ENCODE data around the gene WNT8B. TPM values are rescaled to one million over a fixed set of nuclear protein-coding genes. Genes with fewer than 3 reads are reported as not detected.
A peak's percentile ranks its signal among the peaks of the same experiment; 100 is the strongest.

Gene WNT8B
- total RNA-seq, 1 donor from 2014 or later, result not detected

DNA sequence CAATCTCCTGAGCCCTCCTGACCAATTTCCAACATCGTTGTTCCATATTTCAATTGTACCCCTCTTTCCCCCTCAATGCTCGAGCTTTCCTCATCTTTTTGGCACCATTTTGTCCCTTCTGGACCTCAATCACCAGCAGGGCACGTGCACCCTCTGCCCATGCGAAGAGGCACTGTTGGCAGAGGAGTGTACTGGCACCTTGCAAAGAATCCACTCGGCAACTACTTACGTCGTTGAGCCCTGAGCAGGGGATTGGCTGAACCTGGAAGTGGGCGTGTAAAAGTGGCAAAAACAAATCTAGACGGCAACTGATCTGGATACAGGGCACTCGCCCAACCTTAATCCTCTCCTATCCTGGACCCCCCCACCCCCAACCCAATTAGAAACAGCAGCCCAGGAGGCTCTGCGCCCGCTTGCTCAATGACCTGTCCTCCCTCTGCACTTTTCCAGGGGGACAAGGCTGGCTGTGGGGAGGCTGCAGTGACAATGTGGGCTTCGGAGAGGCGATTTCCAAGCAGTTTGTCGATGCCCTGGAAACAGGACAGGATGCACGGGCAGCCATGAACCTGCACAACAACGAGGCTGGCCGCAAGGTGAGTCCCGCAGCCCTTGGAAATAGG, 18.8 kb downstream of the WNT8B start:
- peak; percentile 97 for ATAC-seq
- intact Hi-C loops (cut with micrococcal nuclease), result no loop called here
- peak; percentile 87 for DNase-seq

DNA sequence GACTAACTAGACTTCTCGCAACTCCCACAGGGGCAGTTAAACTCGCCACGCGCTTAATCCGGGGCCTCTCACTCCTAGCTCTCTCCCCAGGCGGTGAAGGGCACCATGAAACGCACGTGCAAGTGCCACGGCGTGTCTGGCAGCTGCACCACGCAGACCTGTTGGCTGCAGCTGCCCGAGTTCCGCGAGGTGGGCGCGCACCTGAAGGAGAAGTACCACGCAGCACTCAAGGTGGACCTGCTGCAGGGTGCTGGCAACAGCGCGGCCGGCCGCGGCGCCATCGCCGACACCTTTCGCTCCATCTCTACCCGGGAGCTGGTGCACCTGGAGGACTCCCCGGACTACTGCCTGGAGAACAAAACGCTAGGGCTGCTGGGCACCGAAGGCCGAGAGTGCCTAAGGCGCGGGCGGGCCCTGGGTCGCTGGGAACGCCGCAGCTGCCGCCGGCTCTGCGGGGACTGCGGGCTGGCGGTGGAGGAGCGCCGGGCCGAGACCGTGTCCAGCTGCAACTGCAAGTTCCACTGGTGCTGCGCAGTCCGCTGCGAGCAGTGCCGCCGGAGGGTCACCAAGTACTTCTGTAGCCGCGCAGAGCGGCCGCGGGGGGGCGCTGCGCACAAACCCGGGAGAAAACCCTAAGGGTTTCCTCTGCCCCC, 19.5 kb downstream of the WNT8B start:
- intact Hi-C loops (cut with micrococcal nuclease), result no loop called here
- ATAC-seq, result peak; percentile 93

DNA sequence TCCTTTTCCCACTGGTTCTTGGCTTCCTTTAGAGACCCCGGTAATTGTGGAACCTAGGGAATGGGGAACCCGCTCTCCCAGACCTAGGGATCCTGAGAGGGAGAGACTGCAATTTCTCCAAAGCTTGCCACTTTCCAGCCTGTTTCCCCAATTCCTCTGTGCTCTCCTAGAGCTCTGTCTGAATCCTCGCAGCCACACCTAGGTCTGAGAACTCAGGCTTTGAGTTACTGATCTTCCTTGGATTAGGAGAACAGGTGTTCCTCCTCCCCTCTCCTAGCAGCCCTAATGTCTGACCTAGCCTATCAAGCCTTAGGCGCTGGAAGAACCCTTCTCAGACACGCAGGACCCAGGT, 20.0 kb downstream of the WNT8B start:
- DNase-seq (no peak), ATAC-seq (no peak)
- intact Hi-C loops (cut with micrococcal nuclease), result no loop called here

More for the DNA sequence above, 19.5 kb downstream of the WNT8B start:
- peak; percentile 80 for DNase-seq

DNA sequence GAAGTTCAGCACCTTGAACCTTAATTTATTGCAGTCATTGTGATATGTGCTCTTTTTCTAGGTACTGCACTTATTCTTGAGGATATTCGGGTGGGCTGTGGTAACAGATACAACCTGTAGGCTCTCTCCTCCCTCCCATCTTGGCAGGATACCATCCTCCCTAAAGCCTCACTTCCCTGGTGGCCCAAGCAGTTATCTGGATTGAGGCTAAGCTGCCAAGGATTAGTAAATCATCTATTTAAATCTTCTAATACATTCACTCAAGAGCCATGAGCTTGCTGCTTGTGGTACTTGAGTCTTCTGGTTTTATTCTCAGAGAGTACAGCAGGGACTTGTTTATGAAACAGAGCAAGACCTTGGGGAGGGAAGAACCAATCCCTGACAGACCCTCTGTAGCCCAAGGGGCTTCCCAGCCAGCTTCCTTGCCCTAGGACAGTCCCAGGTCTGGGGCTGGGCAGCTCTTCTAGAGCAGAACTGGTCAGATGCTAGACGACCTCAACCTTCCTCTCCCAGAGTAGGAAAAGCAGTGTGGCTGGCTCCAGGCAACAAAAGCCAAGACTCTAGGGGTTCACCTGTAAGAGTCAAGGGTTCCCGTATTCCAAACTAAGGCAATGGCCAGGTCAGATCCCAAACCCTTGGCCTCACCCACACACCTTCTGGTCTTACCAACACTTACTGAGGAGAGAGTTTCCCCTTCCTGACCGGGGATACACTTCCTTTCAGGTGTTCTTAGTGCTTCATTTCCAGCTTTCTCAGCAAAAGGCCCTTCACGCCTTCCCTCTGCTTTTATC, 21.3 kb downstream of the WNT8B start:
- no peak for ATAC-seq
- DNase-seq, result no peak
- intact Hi-C loops (cut with micrococcal nuclease), result no loop called here

DNA sequence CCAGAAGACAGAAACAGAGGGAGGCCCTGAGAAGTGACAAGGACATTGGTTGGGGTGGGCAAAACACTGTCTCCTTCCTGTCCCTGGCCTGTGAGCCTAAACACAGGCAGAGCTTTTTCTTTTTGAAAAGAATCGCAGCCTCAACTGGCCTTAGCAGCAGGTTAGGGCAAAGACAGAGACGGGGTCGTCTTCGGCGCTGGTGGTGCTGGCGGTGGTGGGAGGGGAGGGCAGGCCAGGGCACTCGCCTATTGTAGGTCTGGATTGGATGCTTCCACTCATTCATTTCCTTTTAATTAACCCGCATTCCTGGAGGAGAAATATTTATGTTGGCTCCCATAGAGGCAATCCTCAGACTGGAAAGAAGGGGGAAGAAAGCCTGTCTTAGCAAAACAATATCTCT, 22.6 kb downstream of the WNT8B start:
- intact Hi-C loops (cut with micrococcal nuclease), result no loop called here
- no peak for DNase-seq
- no peak for ATAC-seq

DNA sequence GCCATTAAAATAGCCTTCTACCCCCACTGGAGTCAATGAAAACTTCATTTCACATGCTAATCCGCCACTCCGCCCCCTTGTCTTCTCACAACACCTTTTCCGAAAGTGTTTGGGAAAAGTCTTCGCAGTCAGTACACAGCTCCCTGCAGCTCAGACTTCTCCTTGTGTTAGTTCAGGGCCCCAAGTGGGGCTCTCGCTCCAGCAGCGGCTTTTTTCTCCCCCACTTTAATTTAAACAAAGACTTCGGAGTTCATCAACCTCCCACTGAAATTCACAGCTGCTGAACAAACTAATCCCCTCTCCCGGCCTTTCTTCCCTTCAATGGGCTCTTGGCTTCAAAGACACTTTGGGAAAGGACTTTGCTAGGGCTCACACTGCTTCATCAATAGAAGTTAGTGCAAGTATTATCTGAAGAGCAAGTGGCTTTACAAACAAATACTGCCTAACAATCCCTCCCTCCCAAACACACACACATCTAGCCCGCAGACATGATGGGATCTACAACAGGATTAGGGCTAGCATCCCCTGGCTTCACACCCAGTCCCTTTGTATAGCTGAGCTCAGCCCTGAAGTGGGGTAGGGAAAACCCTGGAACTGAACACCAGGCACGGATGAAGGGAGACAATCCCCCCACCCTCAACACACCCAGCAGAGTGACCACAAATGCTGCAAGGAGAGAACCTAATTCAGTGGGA, 23.1 kb downstream of the WNT8B start:
- intact Hi-C loops (cut with micrococcal nuclease), result no loop called here
- DNase-seq (no peak), ATAC-seq (no peak)

DNA sequence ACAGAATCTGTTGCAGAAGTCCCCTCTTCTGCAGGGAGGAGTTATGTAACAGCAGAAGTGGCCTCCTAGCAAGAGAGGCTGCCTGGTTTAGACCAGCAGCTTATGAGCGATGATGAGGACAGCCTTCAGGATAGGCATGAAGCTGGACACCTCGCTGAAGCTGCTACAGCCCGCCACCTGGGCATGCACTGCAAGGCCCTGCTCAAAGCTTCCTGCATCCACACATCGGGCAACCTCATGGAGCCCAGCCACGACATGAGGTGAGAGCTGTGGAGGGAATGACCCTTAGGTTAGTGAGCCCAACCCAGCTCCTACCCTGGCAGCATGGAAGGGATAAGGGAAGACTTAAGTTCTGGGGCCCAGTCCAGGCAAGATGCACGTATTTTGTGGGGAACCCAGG, 24.7 kb downstream of the WNT8B start:
- no peak for ATAC-seq
- intact Hi-C loops (cut with micrococcal nuclease), result no loop called here
- no peak for DNase-seq

DNA sequence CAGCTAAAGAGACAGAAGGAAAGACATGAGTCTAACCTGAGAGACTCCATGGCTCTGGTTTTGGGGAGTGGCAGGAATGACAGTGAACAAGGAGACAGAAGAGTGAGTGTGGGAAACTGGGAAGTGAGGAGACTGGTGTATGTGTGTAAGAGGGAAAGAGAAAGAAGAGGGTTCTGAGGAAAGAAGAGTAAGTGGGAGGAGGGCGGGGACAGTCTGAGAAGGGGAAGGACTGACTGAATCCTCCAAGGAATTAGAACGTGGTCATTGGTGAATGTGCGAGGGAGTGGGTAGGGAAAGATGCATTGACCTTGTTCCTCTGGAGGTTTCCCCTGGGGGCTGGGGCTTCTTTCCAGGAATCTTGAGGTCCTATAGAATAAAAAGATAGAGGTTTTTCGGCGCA, 26.6 kb downstream of the WNT8B start:
- intact Hi-C loops (cut with micrococcal nuclease), result no loop called here

DNA sequence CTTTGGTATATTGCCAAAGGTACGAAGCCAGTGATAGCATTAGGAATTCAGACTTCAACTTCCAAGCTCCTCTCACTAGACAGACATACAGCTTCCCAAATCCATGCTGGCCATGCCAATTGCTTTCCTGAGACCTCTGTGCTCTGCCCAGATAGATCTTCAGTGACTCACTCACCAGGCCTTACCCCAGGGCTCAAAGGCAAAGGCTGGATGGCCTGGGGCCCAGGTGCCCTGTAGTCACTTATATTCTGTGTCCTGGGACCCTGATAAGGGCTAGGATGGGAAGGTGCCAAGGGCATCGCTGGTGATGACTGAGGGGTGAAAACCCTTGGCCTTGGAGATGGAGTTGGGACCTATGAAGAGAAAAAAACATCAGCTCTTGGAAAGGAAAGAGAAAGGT, 27.7 kb downstream of the WNT8B start:
- intact Hi-C loops (cut with micrococcal nuclease), result no loop called here
- ATAC-seq (peak; percentile 82), DNase-seq (no peak)

More for the DNA sequence above, 26.6 kb downstream of the WNT8B start:
- no peak for ATAC-seq
- DNase-seq, result no peak

DNA sequence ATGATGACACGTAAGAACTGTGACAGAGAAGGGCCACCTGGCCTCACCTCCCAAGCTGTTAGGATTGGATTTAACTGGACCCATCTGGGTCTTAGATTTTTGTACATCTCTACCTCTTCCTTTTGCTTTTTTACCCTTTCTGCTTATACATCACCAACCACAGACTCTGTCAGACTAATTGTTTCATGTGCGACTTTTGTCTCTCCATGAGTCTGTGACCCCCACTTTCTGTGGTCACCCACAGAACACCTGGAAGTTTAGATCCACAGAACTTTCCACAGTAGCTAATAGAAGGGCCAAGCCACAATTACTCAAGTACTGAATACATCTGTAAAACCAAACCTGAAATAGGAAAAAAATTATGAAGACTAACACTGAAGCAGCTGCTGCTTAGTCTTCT, 33.8 kb downstream of the WNT8B start:
- DNase-seq (no peak), ATAC-seq (no peak)
- intact Hi-C loops (cut with micrococcal nuclease), result no loop called here

DNA sequence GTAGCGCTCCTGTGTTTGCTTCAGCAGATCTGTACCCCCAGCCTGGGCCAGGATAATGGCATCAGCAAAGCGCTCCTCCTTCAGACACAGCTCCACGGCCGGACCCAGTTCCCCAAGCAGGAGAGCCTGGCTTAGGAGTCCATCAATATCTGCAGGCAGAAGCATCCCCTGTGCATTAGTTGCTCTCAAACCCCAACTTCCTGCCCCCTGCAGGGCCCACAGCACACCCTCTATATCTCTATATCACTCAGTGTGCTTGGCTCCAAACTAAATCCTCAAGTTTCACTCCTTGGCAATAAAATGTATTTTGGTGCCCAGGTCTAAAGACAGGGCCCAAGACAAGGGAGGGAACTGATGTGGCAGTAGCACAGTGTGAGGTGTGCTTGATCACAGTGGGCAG, 35.2 kb downstream of the WNT8B start:
- DNase-seq, result no peak
- ATAC-seq, result no peak
- intact Hi-C loops (cut with micrococcal nuclease), result no loop called here

DNA sequence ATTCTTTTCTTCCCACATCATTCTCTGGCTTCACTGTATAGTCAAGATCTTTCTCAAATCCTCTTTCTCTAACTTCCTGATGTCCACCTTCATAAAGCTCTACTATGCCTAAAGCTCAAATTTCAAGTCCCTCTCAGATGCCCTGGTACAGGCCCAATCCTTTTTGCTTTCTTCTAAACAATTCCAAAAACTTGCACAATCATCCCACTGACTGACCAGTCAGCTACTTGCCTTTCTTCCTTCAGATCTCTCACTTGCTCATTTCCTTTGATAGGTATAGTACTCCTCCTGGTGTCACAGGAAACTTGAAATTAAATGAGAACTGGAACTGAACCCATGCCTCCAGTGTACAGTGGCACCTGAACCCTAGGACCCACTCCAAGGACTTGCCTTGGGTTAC, 38.6 kb downstream of the WNT8B start:
- DNase-seq, result no peak
- intact Hi-C loops (cut with micrococcal nuclease), result no loop called here
- no peak for ATAC-seq

DNA sequence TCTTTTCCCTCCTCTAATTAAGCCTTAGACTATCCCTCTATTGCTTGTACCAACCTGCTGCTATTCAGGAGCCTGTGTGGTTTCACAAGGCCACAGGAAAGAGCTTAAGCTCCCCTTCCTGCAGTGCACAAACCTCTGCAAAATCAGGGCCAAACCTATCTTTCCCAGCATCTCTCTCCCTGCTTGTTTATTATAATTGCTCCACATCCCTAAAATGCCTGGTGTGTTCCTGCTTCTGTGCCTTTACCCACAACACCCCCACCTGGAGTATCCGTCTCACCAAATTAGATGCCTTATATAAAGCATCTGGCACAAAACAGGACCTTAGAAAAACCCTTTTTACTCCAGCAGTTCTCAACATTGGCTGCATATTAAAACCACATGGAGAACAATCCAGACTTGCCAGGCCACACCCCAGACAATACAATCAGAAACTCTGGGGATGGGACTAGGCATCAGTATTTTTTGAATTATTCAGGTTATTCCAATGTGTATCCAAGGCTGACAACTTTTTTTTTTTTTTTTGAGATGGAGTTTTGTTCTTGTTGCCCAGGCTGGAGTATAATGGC, 40.2 kb downstream of the WNT8B start:
- intact Hi-C loops (cut with micrococcal nuclease), result no loop called here
- DNase-seq (no peak), ATAC-seq (no peak)

DNA sequence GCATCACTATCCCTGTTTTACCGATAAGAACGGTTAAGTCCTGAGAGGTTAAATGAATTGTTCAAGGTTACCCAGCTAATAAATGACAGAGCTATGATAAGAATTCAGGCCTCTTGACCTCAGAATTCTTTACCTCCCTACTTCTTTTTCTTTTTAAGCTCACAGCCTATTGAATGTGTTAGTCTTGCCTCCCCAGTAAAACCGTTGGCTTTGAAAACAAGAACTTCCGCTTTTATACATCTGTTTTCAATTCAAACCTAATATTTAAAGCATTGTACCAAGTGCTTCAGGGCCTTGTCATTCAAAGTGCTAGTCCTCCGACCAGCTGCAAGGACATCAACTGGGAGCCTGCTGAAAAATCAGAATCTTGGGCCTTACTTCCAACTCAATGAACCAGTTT, 41.3 kb downstream of the WNT8B start:
- no peak for DNase-seq
- intact Hi-C loops (cut with micrococcal nuclease), result no loop called here
- no peak for ATAC-seq

DNA sequence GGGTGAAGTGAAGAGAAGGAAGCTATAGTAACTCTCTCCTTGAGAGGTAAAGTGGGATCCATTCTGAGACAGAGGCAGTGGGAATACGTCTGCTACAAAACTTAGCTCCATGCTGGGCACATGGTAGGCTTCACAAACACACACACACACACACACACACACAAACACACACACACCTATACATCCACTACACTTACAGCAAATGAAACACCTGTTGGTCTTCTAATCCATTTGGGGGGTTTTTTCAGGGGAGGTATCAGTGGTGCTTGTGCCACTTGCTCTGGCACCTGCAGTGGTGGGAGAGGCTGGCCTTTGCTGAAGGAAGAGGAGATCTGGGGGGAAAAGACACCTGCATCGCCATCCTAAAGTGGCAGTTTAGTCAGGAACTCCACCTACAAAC, 42.4 kb downstream of the WNT8B start:
- DNase-seq (no peak), ATAC-seq (no peak)
- intact Hi-C loops (cut with micrococcal nuclease), result no loop called here

DNA sequence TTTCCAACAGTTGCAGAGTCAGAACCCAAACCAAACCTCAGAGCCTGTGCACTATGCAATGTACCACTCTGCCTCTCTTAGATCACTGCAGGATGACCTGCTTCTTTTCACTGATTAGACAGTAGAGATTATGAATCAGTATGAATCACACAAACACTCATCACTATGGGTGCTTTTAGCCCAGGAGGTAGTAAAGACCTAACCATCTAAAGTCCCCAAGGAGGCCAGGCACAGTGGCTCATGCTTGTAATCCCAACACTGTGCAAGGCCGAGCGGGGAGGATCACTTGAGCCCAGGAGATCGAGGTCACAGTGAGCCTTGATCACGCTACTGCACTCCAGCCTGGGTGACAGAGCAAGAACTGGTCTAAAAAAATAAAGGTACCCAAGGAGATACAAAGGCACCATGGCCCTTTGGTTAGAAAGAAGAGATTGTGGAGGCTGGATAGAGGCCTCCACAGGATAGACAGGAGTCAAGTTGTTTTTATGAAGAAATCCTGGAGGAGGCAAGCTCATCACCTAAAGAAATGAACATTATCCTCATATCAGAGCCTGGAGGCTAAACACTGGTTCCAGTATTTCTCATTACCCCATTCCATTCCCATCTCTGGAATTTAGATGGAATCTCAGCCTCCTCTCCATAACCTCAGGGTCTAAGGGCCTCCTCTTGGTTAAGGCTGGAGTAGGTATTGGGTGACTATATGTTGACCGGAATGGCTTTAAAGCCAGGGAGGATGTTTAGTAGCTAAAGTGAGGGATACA, 44.0 kb downstream of the WNT8B start:
- intact Hi-C loops (cut with micrococcal nuclease), result no loop called here

DNA sequence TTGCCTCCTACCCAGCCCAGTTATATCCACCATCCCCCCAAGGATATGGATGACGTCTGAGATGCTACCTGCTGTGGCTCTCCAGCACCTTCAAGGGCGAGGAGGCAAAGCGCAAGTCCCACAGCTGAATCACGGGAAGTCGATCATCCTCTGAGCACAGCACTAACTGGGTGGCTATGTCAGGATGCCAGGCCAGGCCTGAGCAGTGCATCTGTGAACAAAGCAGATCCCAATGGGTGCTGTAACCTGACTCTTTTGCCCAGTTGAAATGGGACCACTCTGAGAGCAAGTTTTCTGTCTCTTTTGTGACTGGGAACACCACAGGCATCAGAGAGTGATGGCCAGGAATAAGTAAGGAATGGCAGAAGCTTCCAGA, 44.5 kb downstream of the WNT8B start:
- DNase-seq (no peak), ATAC-seq (no peak)
- intact Hi-C loops (cut with micrococcal nuclease), result no loop called here

More for the DNA sequence above, 44.0 kb downstream of the WNT8B start:
- ATAC-seq (no peak), DNase-seq (no peak)

DNA sequence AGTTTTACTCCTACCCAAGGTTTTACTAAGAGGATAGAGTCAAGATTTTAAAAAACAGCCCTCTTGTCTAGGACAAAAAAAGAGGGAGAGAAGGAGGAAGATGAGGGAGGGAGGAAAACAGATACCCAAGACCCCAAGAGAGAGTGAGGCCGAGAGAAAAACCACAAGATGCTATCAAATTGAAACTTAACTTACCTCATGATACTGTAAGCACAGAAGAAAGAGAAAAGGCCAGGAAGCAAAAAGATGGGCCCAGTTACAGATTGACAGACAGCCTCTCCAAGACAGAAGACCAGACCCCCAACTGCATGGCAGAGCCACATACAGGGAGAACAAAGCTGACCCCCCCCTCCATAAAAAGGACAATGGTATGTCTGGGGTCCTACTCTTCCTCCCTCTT, 45.5 kb downstream of the WNT8B start:
- ATAC-seq, result no peak
- intact Hi-C loops (cut with micrococcal nuclease), result no loop called here

DNA sequence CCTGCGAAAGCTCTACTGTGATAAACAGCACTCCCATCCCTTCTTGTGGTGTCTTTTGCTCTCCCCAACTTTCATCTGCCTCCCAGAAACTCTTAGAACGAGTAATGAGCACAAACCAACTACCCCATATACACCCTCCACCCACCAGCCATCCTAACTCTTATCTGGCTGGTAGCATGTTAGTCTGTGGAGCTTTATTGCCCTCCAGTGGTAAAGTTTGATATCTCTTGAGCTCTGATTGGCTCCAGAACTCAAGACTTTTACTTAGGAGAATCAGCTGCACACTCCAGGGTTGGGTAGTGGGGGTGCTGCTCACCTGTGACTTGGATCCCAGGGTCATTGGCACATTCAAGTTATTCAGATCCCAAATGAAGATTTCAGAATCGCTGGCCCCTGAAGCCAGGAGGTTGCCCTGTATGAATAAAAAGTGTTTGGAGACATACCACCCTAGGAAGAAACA, 45.9 kb downstream of the WNT8B start:
- DNase-seq (no peak), ATAC-seq (no peak)
- intact Hi-C loops (cut with micrococcal nuclease), result no loop called here

More for the DNA sequence above, 45.5 kb downstream of the WNT8B start:
- no peak for DNase-seq
